ENCODE results near the gene GNB5.

DNA sequence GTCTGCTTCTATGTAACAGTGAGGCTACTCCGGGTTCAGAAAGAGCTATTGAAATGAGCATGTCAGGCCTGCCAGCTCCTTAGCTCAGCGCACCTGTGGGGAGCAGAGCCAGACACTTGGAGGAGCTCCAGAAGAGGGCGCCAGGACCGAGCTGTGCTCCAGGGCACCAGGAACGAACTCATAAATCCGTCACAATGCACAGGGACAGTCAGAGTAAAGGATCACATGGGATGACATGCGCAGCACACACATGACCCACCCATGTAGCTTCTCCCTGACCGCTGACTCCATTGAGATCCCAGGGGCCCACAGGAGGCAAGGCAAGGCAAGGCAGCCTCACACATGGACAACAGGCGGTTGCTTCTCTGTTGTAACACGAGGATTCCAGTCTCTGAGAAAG lies 26.0 kb upstream of the GNB5 start:
- TF ChIP-seq POLR2A (IDR thresholded peaks at IDR 0.05; ENCODE audit: low read depth, low read length): no peak
- no peak for TF ChIP-seq TAF1 (IDR thresholded peaks at IDR 0.05; ENCODE audit: borderline replicate concordance, low read depth, low read length)

Data from GM12892 (cell line).